ENCODE results near the gene A1BG.

DNA sequence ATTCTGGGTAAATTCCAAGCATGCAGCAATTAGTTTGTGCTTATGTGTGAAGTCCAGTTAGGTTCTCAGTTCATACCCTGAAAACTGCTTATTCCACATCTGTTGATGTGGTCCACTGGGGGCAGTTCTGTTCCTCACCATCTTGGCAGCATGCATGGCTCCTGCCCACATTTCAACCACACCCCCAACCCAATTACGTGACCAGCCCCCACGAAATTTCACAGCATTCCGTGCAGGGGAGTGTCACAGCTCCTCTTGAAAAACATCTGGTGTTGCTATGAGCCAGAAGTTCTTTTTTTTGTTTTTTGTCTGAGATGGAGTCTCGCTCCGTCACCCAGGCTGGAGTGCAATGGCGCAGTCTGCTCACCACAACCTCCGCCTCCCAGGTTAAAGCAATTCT is 57.2 kb downstream of the A1BG start:
- TF ChIP-seq CTCF (IDR thresholded peaks at IDR 0.05) (no peak), POLR2A (IDR thresholded peaks at IDR 0.05) (no peak)

Data from thyroid gland (tissue), 4 donors.